PC-3 (cell line): ENCODE measurements around the gene PGC.

Source experiments
- CTCF ChIP-seq: fragments of 300-600 bp; sonication (generic); conservative IDR thresholded peaks from 2 replicates; pipeline ENCODE4 v1.5.1; 2017; ENCODE audit warnings: antibody characterized with exemption, low read depth, mild to moderate bottlenecking, low read length
- EZH2phosphoT487 ChIP-seq: fragments of 300-600 bp; sonication (generic); IDR thresholded peaks from 2 replicates; pipeline ENCODE4 v1.6.1; 2018; ENCODE audit warnings: mild to moderate bottlenecking, antibody characterized with exemption, low read length, borderline replicate concordance

GRCh38 chr6:41688256-41688965, 58.8 kb downstream of the PGC start:
- TF ChIP-seq EZH2phosphoT487 (no peak), CTCF (no peak)
